ENCODE results near the gene GPA33.

Gene GPA33

GRCh38 chr1:167093846-167094516 lies 3.8 kb upstream of the GPA33 start, which contains the start of gene STYXL2:
Gene STYXL2, plus strand, starts transcription at chr1:167094075. Its CDS starts 775 bp downstream, at chr1:167094850.
- TF ChIP-seq POLR2AphosphoS5 (IDR thresholded peaks at IDR 0.05; ENCODE audit: low read depth, low read length) (no peak), SIN3A (IDR thresholded peaks at IDR 0.05; ENCODE audit: borderline replicate concordance, insufficient read depth, low read length) (no peak), TAF1 (IDR thresholded peaks at IDR 0.05; ENCODE audit: borderline replicate concordance, insufficient read depth, low read length) (no peak), FOXP2 (optimal IDR thresholded peaks at IDR 0.05; ENCODE audit: borderline replicate concordance, extremely low read depth, extremely low read length, insufficient read depth) (no peak), REST (IDR thresholded peaks at IDR 0.05; ENCODE audit: insufficient read depth in 1 of 2, low read depth in 2 of 2, low read length in 2 of 2) (no peak)

GRCh38 chr1:167092653-167093052 lies 2.5 kb upstream of the GPA33 start:
- TF ChIP-seq TAF1 (IDR thresholded peaks at IDR 0.05; ENCODE audit: borderline replicate concordance, insufficient read depth, low read length) (no peak), SIN3A (IDR thresholded peaks at IDR 0.05; ENCODE audit: borderline replicate concordance, insufficient read depth, low read length) (no peak), FOXP2 (optimal IDR thresholded peaks at IDR 0.05; ENCODE audit: borderline replicate concordance, extremely low read depth, extremely low read length, insufficient read depth) (no peak)

- no peak for TF ChIP-seq FOXP2 (optimal IDR thresholded peaks at IDR 0.05; ENCODE audit: borderline replicate concordance, extremely low read depth, extremely low read length, insufficient read depth)
- TF ChIP-seq POLR2AphosphoS5 (IDR thresholded peaks at IDR 0.05; ENCODE audit: low read depth, low read length), result no peak
- TF ChIP-seq REST (IDR thresholded peaks at IDR 0.05; ENCODE audit: insufficient read depth in 1 of 2, low read depth in 2 of 2, low read length in 2 of 2), result no peak
- TF ChIP-seq TAF1 (IDR thresholded peaks at IDR 0.05; ENCODE audit: borderline replicate concordance, insufficient read depth, low read length), result no peak
- TF ChIP-seq SIN3A (IDR thresholded peaks at IDR 0.05; ENCODE audit: borderline replicate concordance, insufficient read depth, low read length), result no peak
Measured at GRCh38 chr1:167089939-167090313, 251 bp downstream of the GPA33 start.

- no peak for TF ChIP-seq POLR2AphosphoS5 (IDR thresholded peaks at IDR 0.05; ENCODE audit: low read depth, low read length)
- TF ChIP-seq SIN3A (IDR thresholded peaks at IDR 0.05; ENCODE audit: borderline replicate concordance, insufficient read depth, low read length), result no peak
- TF ChIP-seq REST (IDR thresholded peaks at IDR 0.05; ENCODE audit: insufficient read depth in 1 of 2, low read depth in 2 of 2, low read length in 2 of 2), result no peak
- TF ChIP-seq FOXP2 (optimal IDR thresholded peaks at IDR 0.05; ENCODE audit: borderline replicate concordance, extremely low read depth, extremely low read length, insufficient read depth), result no peak
- no peak for TF ChIP-seq TAF1 (IDR thresholded peaks at IDR 0.05; ENCODE audit: borderline replicate concordance, insufficient read depth, low read length)
Measured at GRCh38 chr1:167088746-167089417, 1.3 kb downstream of the GPA33 start.

GRCh38 chr1:167086768-167087167 lies 3.4 kb downstream of the GPA33 start:
- TF ChIP-seq FOXP2 (optimal IDR thresholded peaks at IDR 0.05; ENCODE audit: borderline replicate concordance, extremely low read depth, extremely low read length, insufficient read depth), result no peak
- no peak for TF ChIP-seq TAF1 (IDR thresholded peaks at IDR 0.05; ENCODE audit: borderline replicate concordance, insufficient read depth, low read length)
- no peak for TF ChIP-seq POLR2AphosphoS5 (IDR thresholded peaks at IDR 0.05; ENCODE audit: low read depth, low read length)
- no peak for TF ChIP-seq SIN3A (IDR thresholded peaks at IDR 0.05; ENCODE audit: borderline replicate concordance, insufficient read depth, low read length)
- no peak for TF ChIP-seq REST (IDR thresholded peaks at IDR 0.05; ENCODE audit: insufficient read depth in 1 of 2, low read depth in 2 of 2, low read length in 2 of 2)
